GM20000 (cell line): ENCODE results near the gene GCK.

Experiments used
- DNase-seq: peaks from one replicate; pipeline ENCODE4 v3.0.0; 2012; ENCODE audit warnings: low spot score
- CTCF ChIP-seq: IDR thresholded peaks from 2 replicates; pipeline ENCODE4 v1.5.1; 2012; ENCODE audit warnings: mild to moderate bottlenecking, control low read depth; ENCODE audit errors: extremely low read depth, missing control alignments

GCK gene

DNA sequence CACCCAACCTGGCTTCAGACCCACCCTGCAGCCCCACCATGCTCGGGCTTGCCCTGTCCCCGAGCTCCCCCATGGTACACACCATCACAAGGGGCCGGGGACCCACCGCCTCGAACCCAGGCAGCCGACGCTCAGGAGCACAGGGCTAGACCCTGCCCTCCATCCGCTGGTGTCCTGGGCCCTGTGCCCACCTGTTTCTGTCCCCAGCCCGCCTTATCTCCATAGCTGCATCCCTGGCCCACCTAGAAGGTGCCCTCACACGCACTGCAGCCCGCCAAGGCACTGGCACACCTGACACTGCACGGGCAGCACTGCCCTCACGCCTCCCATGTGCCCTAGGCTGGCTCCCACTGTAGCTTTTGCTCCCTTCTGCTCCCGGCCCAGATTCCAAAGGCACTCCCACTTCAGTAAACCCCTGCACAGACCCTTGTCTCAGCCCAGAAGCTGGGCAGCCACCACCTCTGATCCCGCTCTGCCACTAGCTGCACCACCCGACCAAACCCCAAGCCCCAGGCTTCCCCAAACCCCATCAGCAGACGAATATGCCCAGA lies 28.7 kb upstream of the GCK start:
- no peak for DNase-seq
- TF ChIP-seq CTCF = no peak

GRCh38 chr7:44217223-44217714 lies 28.0 kb upstream of the GCK start:
- no peak for TF ChIP-seq CTCF
- DNase-seq = no peak

DNA sequence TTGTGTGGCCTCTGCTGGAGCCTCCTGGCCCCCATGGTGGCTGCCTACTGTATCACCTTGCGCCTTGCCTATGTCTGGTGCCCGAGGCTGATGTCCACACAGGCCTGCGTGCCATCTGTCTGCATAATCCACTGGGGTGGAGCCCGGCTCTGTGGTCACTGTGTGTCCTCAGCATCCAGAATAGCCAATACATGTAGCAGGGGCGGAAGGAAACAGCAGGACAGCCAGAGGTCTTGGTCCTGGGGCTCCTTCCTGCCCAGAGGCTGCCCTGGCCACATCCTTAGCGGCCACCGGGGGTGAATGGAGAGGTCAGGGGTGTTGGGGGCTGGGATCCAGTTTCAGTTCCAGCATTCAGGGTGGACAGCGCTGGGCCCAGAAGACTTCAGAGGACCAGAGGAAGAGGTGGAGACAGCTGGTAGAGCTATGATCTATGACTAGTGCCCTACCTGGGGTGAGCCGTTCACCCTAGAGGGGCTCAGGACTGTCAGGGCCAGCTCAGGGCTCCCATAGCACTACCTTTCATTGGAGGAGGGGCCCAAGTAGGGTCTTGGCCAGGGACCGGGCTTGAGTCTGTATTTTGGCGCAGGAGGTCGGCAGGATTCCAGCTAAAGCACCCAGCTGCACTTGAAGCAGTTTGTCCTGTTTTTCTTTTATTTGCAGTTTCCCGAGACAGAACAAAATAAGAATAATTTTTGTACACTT lies 27.4 kb upstream of the GCK start:
- no peak for TF ChIP-seq CTCF
- no peak for DNase-seq

- DNase-seq = no peak
- TF ChIP-seq CTCF = no peak
These were observed 26.8 kb upstream of the GCK start for GRCh38 chr7:44216019-44216418.

GRCh38 chr7:44215531-44215930 lies 26.3 kb upstream of the GCK start:
- TF ChIP-seq CTCF = no peak
- DNase-seq = peak; percentile 27

DNA sequence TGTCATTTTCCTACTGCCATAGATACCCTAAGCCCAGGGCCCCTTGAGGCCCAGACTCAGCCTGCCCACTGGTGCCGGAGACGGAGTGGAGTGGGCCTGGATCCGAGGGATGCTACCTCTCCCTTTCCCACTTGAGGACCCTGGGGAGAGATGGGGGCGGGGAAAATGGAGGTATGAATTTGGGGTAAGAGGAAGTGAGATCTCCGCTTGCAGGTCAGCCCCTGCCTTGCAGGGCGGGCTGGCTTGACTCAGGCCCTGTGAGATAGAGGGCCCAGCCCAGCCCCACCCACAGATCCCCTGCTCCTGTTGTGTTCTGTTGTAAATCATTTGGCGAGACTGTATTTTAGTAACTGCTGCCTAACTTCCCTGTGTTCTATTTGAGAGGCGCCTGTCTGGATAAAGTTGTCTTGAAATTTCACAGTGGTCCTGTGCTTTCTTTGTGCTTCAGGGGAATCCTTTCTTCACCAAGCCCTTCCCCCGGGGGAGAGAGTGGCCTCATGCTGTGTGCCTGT lies 24.7 kb upstream of the GCK start:
- no peak for TF ChIP-seq CTCF

GRCh38 chr7:44213206-44213876 lies 24.1 kb upstream of the GCK start:
- no peak for TF ChIP-seq CTCF
- DNase-seq = peak; percentile 10

More for the DNA sequence above, 24.7 kb upstream of the GCK start:
- peak; percentile 62 for DNase-seq
